ENCODE measurements around the gene STX18.

The STX18 gene

GRCh38 chr4:4494882-4495281 lies 47.0 kb downstream of the STX18 start:
- no peaks in the 10 kb centered on the region for H3K27me3 Mint-ChIP-seq (ENCODE audit: low read depth, poor library complexity)
- no peak for TF ChIP-seq CTCF (IDR thresholded peaks at IDR 0.05)
- no peak overlapping the region for H3K27ac Mint-ChIP-seq
- DNase-seq, result no peak
- no peaks in the 10 kb centered on the region for H3K9me3 Mint-ChIP-seq
- no peak overlapping the region for H3K4me3 Mint-ChIP-seq
- H3K4me1 Mint-ChIP-seq, result peaks cover 19% of the 10 kb centered on the region
- H3K36me3 Mint-ChIP-seq (ENCODE audit: low read depth), result no peaks in the 10 kb centered on the region

GRCh38 chr4:4492161-4492847 lies 49.5 kb downstream of the STX18 start:
- no peak for DNase-seq
- no peak for TF ChIP-seq CTCF (IDR thresholded peaks at IDR 0.05)
- Mint-ChIP-seq H3K36me3 (ENCODE audit: low read depth) (no peaks in the 10 kb centered on the region), H3K27ac (no peak overlapping the region), H3K27me3 (ENCODE audit: low read depth, poor library complexity) (peaks cover 4% of the 10 kb centered on the region), H3K4me1 (peaks cover 10% of the 10 kb centered on the region), H3K4me3 (no peak overlapping the region), H3K9me3 (no peaks in the 10 kb centered on the region)

GRCh38 chr4:4491396-4491893 lies 50.4 kb downstream of the STX18 start:
- Mint-ChIP-seq H3K4me1 (peaks cover 7% of the 10 kb centered on the region), H3K27me3 (ENCODE audit: low read depth, poor library complexity) (peaks cover 4% of the 10 kb centered on the region), H3K27ac (no peak overlapping the region), H3K9me3 (no peaks in the 10 kb centered on the region), H3K4me3 (no peak overlapping the region), H3K36me3 (ENCODE audit: low read depth) (no peaks in the 10 kb centered on the region)
- no peak for TF ChIP-seq CTCF (IDR thresholded peaks at IDR 0.05)
- DNase-seq, result no peak

- Mint-ChIP-seq H3K27ac (no peak overlapping the region), H3K27me3 (ENCODE audit: low read depth, poor library complexity) (peaks cover 4% of the 10 kb centered on the region), H3K36me3 (ENCODE audit: low read depth) (no peaks in the 10 kb centered on the region), H3K9me3 (no peaks in the 10 kb centered on the region), H3K4me3 (no peak overlapping the region), H3K4me1 (peaks cover 8% of the 10 kb centered on the region)
- DNase-seq, result no peak
- no peak for TF ChIP-seq CTCF (IDR thresholded peaks at IDR 0.05)
Measured at GRCh38 chr4:4490816-4491215, 51.0 kb downstream of the STX18 start.

GRCh38 chr4:4490041-4490440 lies 51.8 kb downstream of the STX18 start:
- DNase-seq, result no peak
- no peak for TF ChIP-seq CTCF (IDR thresholded peaks at IDR 0.05)
- H3K27ac Mint-ChIP-seq, result no peak overlapping the region
- peaks cover 4% of the 10 kb centered on the region for H3K27me3 Mint-ChIP-seq (ENCODE audit: low read depth, poor library complexity)
- H3K36me3 Mint-ChIP-seq (ENCODE audit: low read depth), result no peaks in the 10 kb centered on the region
- peaks cover 12% of the 10 kb centered on the region for H3K4me1 Mint-ChIP-seq
- no peak overlapping the region for H3K4me3 Mint-ChIP-seq
- H3K9me3 Mint-ChIP-seq, result no peaks in the 10 kb centered on the region

All from nephron progenitor cell (in vitro differentiated cells).